SK-N-SH (cell line): ENCODE results near the gene COL23A1. TPM values are rescaled to one million over a fixed set of nuclear protein-coding genes. Genes with fewer than 3 reads are reported as not detected.
A peak's percentile ranks its signal among the peaks of the same experiment; 100 is the strongest.

Experiments used
- CTCF ChIA-PET: fragments of 300-600, 350-600 bp; formaldehyde crosslinking; extraction: SDS; loops from one replicate; lab custom pipeline; 2021; lab: Yijun Ruan, JAX
- POLR2A ChIA-PET: fragments of 350-600 bp; sonication (Branson Sonifier 250); formaldehyde crosslinking; extraction: SDS; loops from one replicate; lab custom pipeline; 2020; ENCODE audit warnings: antibody characterized with exemption, inconsistent platforms; lab: Yijun Ruan, JAX
- DNase-seq: peaks from one replicate; pipeline ENCODE4 v3.0.0; 2012
- H2AFZ ChIP-seq: fragments of 200-600 bp; sonication (generic); 2 replicates; pipeline ENCODE4 v1.8.1; 2016; ENCODE audit warnings: antibody characterized with exemption, mild to moderate bottlenecking, low read depth
- H3F3A ChIP-seq: fragments of 200-600 bp; sonication (generic); replicated peaks from 2 replicates; pipeline ENCODE3; 2016; ENCODE audit warnings: antibody characterized with exemption, mild to moderate bottlenecking; ENCODE audit not compliant: insufficient read depth
- H3K27ac ChIP-seq, 2 experiments: fragments of 200-500 bp in 1 of 2; fragments of 200-600 bp in 1 of 2; sonication (Bioruptor generic) in 1 of 2; sonication (generic), shearing (Covaris generic) in 1 of 2; 2 replicates each; pipeline versions ENCODE4 v1.5.1 to v1.6.1; 2014 to 2016; ENCODE audit warnings: low read depth in 2 of 2, inconsistent platforms in 1 of 2, low read length in 1 of 2, mild to moderate bottlenecking in 1 of 2, mixed read lengths in 1 of 2
- H3K27me3 ChIP-seq: fragments of 200-600 bp; sonication (generic), shearing (Covaris generic); 2 replicates; pipeline ENCODE4 v1.6.1; 2016; ENCODE audit warnings: mixed run types; ENCODE audit not compliant: insufficient read depth
- H3K36me3 ChIP-seq, 2 experiments: fragments of 200-500 bp in 1 of 2; fragments of 200-600 bp in 1 of 2; sonication (Bioruptor generic) in 1 of 2; sonication (generic) in 1 of 2; replicated peaks in 1 of 2; 2 replicates each; pipeline versions ENCODE3 to v1.5.1; 2014 to 2016; ENCODE audit warnings: low read length in 1 of 2, mild to moderate bottlenecking in 1 of 2; ENCODE audit not compliant: insufficient read depth in 2 of 2, control insufficient read depth in 1 of 2
- H3K4me1 ChIP-seq, 2 experiments: fragments of 200-500 bp in 1 of 2; fragments of 200-600 bp in 1 of 2; sonication (Bioruptor generic) in 1 of 2; sonication (generic), shearing (Covaris generic) in 1 of 2; 2 replicates each; pipeline versions ENCODE4 v1.5.1 to v1.6.1; 2014 to 2016; ENCODE audit warnings: low read depth in 1 of 2, low read length in 1 of 2, mixed run types in 1 of 2; ENCODE audit not compliant: insufficient read depth in 2 of 2, control insufficient read depth in 1 of 2
- H3K4me2 ChIP-seq: fragments of 200-600 bp; sonication (generic), shearing (Covaris generic); 2 replicates; pipeline ENCODE4 v1.6.1; 2017; ENCODE audit warnings: mixed run types
- H3K4me3 ChIP-seq, 2 experiments: fragments of 200-500 bp in 1 of 2; fragments of 200-600 bp in 1 of 2; sonication (Bioruptor generic) in 1 of 2; sonication (generic), shearing (Covaris generic) in 1 of 2; 2 replicates each; pipeline versions ENCODE4 v1.5.1 to v1.8.1; 2014 to 2016; ENCODE audit warnings: low read depth in 2 of 2, inconsistent platforms in 1 of 2, low read length in 1 of 2, mild to moderate bottlenecking in 1 of 2, mixed read lengths in 1 of 2, moderate library complexity in 1 of 2
- H3K79me2 ChIP-seq: fragments of 200-600 bp; sonication (generic); 2 replicates; pipeline ENCODE4 v1.8.1; 2017; ENCODE audit warnings: mild to moderate bottlenecking; ENCODE audit not compliant: insufficient read depth
- H3K9ac ChIP-seq: fragments of 200-600 bp; sonication (generic); 2 replicates; pipeline ENCODE4 v1.6.1; 2017; ENCODE audit warnings: mixed run types
- H3K9me2 ChIP-seq: fragments of 200-600 bp; sonication (generic); 2 replicates; pipeline ENCODE4 v1.6.1; 2017; ENCODE audit warnings: mixed run types
- H3K9me3 ChIP-seq: fragments of 200-600 bp; sonication (generic); 2 replicates; pipeline ENCODE4 v1.6.1; 2017; ENCODE audit warnings: mixed run types, mild to moderate bottlenecking, moderate library complexity
- H4K20me1 ChIP-seq: fragments of 200-600 bp; sonication (generic); 2 replicates; pipeline ENCODE4 v1.6.1; 2017; ENCODE audit warnings: mild to moderate bottlenecking, mixed run types; ENCODE audit not compliant: insufficient read depth
- EZH2phosphoT487 ChIP-seq: fragments of 200-600 bp; sonication (generic); IDR thresholded peaks from 2 replicates; pipeline ENCODE4 v1.6.1; 2017; ENCODE audit warnings: low read depth, mixed run types, mild to moderate bottlenecking, antibody characterized with exemption, moderate library complexity, borderline replicate concordance
- FOSL2 ChIP-seq: IDR thresholded peaks from 2 replicates; pipeline ENCODE4 v1.4.0; 2012; ENCODE audit warnings: low read depth, mild to moderate bottlenecking, moderate library complexity, borderline replicate concordance
- GABPA ChIP-seq: IDR thresholded peaks from 2 replicates; pipeline ENCODE4 v1.4.0; 2012; ENCODE audit warnings: low read depth, mild to moderate bottlenecking
- NFIC ChIP-seq: IDR thresholded peaks from 2 replicates; pipeline ENCODE4 v1.4.0; 2012; ENCODE audit warnings: borderline replicate concordance
- POLR2AphosphoS5 ChIP-seq: IDR thresholded peaks from 2 replicates; pipeline ENCODE4 v1.6.1; 2012; ENCODE audit warnings: low read depth, low read length
- RAD21 ChIP-seq: IDR thresholded peaks from 2 replicates; pipeline ENCODE4 v1.6.1; 2012; ENCODE audit warnings: mild to moderate bottlenecking, low read length
- REST ChIP-seq: IDR thresholded peaks from 2 replicates; pipeline ENCODE4 v1.6.1; 2012; ENCODE audit warnings: mild to moderate bottlenecking, low read depth, low read length, moderate library complexity
- SIN3A ChIP-seq: IDR thresholded peaks from 2 replicates; pipeline ENCODE4 v1.6.1; 2012; ENCODE audit warnings: low read depth, mild to moderate bottlenecking, low read length, moderate library complexity, borderline replicate concordance
- SMC3 ChIP-seq: IDR thresholded peaks from 2 replicates; pipeline ENCODE4 v1.6.1; 2012; ENCODE audit warnings: low read depth, low read length, improper control_type of control experiment
- TEAD4 ChIP-seq: IDR thresholded peaks from 2 replicates; pipeline ENCODE4 v1.4.0; 2012; ENCODE audit warnings: mild to moderate bottlenecking, borderline replicate concordance; ENCODE audit not compliant: insufficient read depth
- WGBS: methylation state at CpG from one replicate; pipeline ENCODE4 v1.1.6; 2017; ENCODE audit warnings: low lambda C conversion rate; 5-methylcytosine and 5-hydroxymethylcytosine counted together
- polyA plus RNA-seq, 3 experiments: library from polyadenylated mRNA; depleted of rRNA; stranded (reverse); fragments of >200 nt; gene quantifications; 2 replicates each; pipeline ENCODE4 v1.2.3, GENCODE V29; 2012
- TF ChIP-seq, protein P1 (sequence below): fragments of 150-350 bp; IDR thresholded peaks from 2 replicates; pipeline ENCODE4 v1.6.1; 2016; ENCODE audit warnings: mild to moderate bottlenecking, low read depth, low read length
- TF ChIP-seq, protein P2 (sequence below): IDR thresholded peaks from 2 replicates; pipeline ENCODE4 v1.4.0; 2012; ENCODE audit warnings: low read depth, borderline replicate concordance
- TF ChIP-seq, protein P3 (sequence below): IDR thresholded peaks from 2 replicates; pipeline ENCODE4 v1.4.0; 2012; ENCODE audit warnings: low read depth, borderline replicate concordance

COL23A1 gene
- polyA plus RNA-seq, 1 of the 3 experiments (the other 2 are of a cell fraction): 0.10 TPM

DNA sequence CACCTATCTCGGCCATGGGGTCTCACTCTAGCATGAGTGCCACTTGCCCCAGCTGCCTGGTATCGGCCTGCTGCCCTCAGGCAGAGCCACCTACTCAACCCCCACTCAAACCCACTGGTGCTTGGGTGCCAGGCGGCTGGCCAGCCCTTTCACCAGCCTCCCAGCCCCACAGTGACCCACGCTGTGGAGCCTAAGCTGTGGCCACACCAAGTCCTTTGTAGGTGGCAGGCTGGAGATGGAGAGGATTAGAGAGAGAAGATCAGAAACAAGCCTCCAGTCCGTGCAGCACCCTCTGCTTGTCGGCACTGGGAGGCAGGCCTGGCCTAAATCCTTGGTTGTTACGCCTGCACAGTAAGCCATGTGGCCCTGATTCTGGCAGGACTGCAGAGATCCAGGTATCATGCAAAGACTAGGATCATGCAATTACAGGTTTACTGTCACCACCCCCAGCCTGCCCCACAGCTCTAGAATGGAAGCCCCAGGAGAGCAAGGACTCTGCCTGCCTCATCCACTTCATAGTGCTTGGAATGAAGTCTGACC is 171.7 kb downstream of the COL23A1 start:
- H3K9ac ChIP-seq: no peak overlapping the region
- no peak overlapping the region for H3K4me2 ChIP-seq
- no peaks in the 10 kb centered on the region for H3K9me2 ChIP-seq
- peak; percentile 14; the same call in 1 of the 2 replicates for TF ChIP-seq RAD21
- TF ChIP-seq SIN3A: no peak
- TF ChIP-seq NFIC: no peak
- ChIA-PET CTCF (interaction anchor here (1.0 to 1.5 kb wide), 4 partner anchors 9 to 172 kb away, joined by 3 to 4 read pairs (median 4); partner anchors contain the start of gene COL23A1), POLR2A (no interaction called here)
- H2AFZ ChIP-seq: no peak overlapping the region
- DNase-seq: peak; percentile 30
- no peaks in the 10 kb centered on the region for H3F3A ChIP-seq
- H3K27me3 ChIP-seq: no peaks in the 10 kb centered on the region
- H3K4me3 ChIP-seq: no peak overlapping the region
- 16% methylated on average over 7 of the region's 7 CpGs for WGBS
- no peaks in the 10 kb centered on the region for H3K79me2 ChIP-seq
- no peaks in the 10 kb centered on the region for H3K9me3 ChIP-seq
- peaks cover 0 to 64% of the 10 kb centered on the region in 2 experiments; a peak in 1 of 4 replicates for H3K4me1 ChIP-seq
- H3K36me3 ChIP-seq: no peaks in the 10 kb centered on the region
- H4K20me1 ChIP-seq: no peaks in the 10 kb centered on the region
- H3K27ac ChIP-seq: peak overlapping the region in 1 of 2 experiments; percentile 69; a peak in 2 of 4 replicates

DNA sequence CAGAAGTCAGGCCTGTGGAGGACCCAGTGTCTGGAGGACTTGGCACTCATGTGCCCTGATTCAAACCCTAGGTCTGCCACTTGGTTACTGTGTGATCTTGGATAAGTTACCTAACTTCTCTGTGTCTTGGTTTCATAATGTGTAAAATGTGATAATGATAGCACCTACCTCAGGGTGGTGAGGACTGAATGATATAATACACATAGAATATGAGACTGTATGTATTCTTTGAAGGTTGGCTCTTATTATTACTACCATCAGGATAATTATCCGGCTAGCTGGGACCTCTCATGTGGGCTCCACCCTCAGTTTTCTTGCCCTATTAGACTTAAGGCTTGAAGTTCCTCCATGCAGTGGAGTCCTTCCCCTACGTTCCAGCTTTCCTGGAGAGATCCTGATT is 172.2 kb downstream of the COL23A1 start:
- DNase-seq: no peak
- ChIA-PET CTCF (interaction anchor here (1.1 to 1.5 kb wide), 2 partner anchors 9 to 172 kb away, joined by 3 to 4 read pairs; partner anchors contain the start of gene COL23A1), POLR2A (no interaction called here)
- peak overlapping the region in 1 of 2 experiments; percentile 69; a peak in 2 of 4 replicates for H3K27ac ChIP-seq
- H3K4me2 ChIP-seq: no peak overlapping the region
- no peak overlapping the region for H3K9ac ChIP-seq
- no peak for TF ChIP-seq SIN3A
- no peak for TF ChIP-seq REST
- no peak for TF ChIP-seq SMC3
- TF ChIP-seq POLR2AphosphoS5: no peak
- TF ChIP-seq, protein P1, sequence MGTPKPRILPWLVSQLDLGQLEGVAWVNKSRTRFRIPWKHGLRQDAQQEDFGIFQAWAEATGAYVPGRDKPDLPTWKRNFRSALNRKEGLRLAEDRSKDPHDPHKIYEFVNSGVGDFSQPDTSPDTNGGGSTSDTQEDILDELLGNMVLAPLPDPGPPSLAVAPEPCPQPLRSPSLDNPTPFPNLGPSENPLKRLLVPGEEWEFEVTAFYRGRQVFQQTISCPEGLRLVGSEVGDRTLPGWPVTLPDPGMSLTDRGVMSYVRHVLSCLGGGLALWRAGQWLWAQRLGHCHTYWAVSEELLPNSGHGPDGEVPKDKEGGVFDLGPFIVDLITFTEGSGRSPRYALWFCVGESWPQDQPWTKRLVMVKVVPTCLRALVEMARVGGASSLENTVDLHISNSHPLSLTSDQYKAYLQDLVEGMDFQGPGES: no peak
- no peak for TF ChIP-seq GABPA
- TF ChIP-seq EZH2phosphoT487: no peak
- TF ChIP-seq TEAD4: no peak
- TF ChIP-seq, protein P2, sequence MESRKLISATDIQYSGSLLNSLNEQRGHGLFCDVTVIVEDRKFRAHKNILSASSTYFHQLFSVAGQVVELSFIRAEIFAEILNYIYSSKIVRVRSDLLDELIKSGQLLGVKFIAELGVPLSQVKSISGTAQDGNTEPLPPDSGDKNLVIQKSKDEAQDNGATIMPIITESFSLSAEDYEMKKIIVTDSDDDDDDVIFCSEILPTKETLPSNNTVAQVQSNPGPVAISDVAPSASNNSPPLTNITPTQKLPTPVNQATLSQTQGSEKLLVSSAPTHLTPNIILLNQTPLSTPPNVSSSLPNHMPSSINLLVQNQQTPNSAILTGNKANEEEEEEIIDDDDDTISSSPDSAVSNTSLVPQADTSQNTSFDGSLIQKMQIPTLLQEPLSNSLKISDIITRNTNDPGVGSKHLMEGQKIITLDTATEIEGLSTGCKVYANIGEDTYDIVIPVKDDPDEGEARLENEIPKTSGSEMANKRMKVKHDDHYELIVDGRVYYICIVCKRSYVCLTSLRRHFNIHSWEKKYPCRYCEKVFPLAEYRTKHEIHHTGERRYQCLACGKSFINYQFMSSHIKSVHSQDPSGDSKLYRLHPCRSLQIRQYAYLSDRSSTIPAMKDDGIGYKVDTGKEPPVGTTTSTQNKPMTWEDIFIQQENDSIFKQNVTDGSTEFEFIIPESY: no peak
- TF ChIP-seq, protein P3, sequence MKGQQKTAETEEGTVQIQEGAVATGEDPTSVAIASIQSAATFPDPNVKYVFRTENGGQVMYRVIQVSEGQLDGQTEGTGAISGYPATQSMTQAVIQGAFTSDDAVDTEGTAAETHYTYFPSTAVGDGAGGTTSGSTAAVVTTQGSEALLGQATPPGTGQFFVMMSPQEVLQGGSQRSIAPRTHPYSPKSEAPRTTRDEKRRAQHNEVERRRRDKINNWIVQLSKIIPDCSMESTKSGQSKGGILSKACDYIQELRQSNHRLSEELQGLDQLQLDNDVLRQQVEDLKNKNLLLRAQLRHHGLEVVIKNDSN: no peak
- TF ChIP-seq FOSL2: no peak
- no peaks in the 10 kb centered on the region for H4K20me1 ChIP-seq
- H3K9me2 ChIP-seq: no peaks in the 10 kb centered on the region
- no peak overlapping the region for H2AFZ ChIP-seq
- H3K27me3 ChIP-seq: no peaks in the 10 kb centered on the region
- H3K79me2 ChIP-seq: no peaks in the 10 kb centered on the region
- H3K36me3 ChIP-seq: no peaks in the 10 kb centered on the region
- WGBS: 30% methylated on average over 2 of the region's 2 CpGs
- peaks cover 0 to 60% of the 10 kb centered on the region in 2 experiments; a peak in 1 of 4 replicates for H3K4me1 ChIP-seq
- no peak overlapping the region for H3K4me3 ChIP-seq
- H3F3A ChIP-seq: no peaks in the 10 kb centered on the region
- no peaks in the 10 kb centered on the region for H3K9me3 ChIP-seq
